Measurements from ENCODE around the gene SMIM31. TPM values are rescaled to one million over a fixed set of nuclear protein-coding genes. Genes with fewer than 3 reads are reported as not detected.

The SMIM31 gene
- total RNA-seq, 1 donor from 2014 or later, result not detected

DNA sequence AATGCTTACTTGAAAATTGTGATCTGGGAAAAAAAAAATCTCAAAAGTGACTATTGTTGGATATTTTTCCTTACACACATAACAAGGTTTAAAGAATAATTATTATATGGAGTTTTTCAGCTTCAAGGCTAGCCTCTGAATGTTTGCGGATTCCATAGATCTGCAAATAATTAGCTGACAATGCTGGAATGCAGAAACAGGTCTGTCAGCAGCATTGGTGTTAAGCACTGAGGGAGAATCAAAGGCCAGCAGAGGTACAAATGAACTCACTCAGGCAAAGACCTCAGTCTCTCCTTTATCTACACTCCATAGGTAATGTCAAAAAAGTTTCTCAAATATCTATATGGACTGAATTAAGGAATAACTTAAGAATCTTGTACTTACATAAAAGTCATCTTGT, 35.1 kb downstream of the SMIM31 start:
- DNase-seq, result no peak

DNA sequence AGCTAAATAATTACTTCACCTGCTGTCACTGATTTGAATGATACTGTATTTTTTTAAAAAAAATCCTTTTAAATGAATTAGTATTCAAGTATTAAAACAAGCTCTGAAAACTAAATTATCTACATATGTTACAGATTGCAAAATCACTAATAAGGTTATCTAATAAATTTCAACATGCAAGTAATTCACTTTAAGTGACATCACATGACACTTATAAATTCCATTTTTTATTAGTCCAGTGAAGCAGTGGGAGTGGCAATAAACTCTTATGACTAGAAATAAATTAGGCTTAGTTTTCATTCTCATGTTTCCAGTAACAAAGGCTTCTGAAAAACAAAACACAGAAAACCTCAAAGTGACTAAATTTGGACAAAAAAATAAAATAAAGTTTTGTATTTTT, 36.3 kb downstream of the SMIM31 start:
- DNase-seq, result no peak

DNA sequence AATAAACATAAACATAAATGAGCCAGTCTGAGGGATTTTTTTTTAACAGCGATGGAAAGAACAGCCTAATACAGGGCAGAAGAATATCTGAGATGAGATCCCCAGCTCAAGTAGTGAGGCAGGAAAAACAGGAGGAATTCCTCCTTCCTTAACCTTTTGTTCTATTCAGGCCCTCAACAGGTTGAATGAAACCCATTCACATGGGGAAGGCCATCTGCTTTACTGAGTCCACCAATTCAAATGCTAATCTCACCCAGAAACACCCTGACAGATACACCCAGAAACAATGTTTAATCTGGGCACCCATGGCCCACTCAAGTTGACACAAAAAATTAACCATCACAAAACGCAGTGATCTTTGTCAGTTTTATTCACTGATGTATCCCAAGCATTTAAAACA, 45.5 kb downstream of the SMIM31 start:
- DNase-seq, result no peak

DNA sequence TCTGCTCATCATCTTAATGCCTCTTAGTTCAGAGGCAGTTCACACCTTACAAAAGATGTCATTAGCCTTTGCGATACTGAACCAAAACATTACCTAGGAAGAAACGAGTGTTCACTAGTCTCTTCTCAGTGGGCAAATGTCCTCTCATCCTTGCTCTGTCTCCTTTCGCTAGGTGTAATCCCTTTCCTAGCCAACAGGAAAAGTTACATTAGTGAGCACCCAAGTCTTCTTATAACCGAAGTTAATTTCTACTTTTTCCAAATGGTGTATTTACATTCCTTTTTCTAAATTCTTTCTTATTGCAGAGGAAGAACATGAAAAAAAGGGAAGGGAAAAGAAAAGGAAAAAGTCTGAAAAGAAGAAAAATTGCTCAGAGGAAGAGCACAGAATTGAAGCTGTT, 46.9 kb downstream of the SMIM31 start:
- no peak for DNase-seq

DNA sequence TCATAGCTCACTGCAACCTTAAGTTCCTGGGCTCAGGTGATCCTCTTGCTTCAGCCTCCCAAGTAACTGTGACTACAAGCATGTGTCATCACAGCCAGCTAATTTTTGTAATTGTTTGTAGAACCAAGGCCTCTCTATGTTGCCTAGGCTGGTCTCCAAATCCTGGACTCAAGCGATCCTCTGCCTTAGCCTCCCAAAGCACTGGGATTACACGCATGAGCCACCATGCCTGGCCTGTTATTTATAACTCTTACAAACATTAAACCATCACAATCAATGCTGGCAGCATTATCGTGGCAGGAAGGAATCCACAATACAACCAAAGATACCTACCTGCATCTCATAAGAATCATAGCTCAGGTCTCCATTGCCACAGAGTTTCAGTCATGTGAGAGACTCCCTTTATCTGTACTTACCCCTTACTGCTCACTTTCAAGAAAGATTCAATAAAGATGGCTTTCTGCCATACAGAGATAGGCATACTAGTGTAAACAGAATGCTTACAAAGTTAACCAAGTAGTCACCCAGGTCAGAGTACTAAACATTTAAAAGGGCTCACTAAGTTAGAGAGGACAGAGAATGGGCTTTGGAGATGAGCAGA, 48.5 kb downstream of the SMIM31 start:
- DNase-seq, result no peak

DNA sequence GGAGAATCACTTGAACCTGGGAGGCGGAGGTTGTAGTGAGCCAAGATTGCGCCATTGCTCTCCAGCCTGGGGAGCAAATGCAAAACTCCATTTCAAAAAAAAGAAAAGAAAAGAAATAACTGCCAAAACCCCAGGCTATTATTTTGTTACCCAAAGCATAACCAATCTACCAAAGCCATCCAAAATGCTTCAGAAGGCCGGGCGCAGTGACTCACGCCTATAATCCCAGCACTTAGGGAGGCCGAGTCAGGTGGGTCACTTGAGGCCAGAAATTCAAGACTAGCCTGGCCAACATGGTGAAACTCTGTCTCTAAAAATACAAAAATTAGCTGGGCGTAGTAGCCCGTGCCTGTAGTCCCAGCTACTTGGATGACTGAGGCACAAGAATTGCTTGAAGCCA, 49.8 kb downstream of the SMIM31 start:
- peak; percentile 27 for DNase-seq

DNA sequence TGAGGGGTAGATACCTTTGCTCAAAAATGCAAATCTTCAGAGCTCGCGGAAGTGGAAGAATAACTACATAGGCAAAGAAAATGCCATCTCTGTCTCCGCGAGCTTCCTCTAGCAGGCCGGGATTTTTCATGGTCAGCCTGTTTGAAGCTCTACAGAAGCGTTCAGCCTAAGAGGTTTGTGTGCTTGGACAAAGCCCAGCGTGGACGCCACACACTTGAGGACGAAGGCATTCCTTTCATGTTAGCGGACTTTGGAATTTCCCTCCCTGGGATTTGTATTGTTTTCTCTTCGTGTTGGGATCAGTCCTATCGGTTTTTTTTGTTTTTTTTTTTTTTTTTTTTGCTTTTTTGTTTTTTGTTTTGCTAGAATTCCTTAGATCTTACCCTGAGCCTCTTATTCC, 53.7 kb downstream of the SMIM31 start:
- no peak for DNase-seq

DNA sequence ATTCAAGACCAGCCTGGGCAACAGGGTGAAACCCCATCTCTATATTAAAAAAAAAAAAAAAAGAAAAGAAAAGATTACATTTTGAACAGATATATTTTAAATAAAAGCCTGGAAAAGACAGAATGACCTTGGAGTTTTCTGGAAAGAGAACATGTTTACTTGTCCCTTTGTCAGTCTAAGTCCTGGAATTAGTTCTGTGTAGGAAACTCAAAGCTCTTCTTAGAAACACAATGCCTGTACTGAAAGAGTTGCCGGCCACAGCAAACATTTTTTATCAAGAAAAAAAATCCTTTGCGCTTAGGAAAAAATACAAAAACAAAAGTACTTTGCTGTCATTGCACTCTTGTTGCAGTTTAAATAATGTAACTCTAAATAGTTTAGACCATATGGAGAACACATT, 59.6 kb downstream of the SMIM31 start:
- peak; percentile 3 for DNase-seq

DNA sequence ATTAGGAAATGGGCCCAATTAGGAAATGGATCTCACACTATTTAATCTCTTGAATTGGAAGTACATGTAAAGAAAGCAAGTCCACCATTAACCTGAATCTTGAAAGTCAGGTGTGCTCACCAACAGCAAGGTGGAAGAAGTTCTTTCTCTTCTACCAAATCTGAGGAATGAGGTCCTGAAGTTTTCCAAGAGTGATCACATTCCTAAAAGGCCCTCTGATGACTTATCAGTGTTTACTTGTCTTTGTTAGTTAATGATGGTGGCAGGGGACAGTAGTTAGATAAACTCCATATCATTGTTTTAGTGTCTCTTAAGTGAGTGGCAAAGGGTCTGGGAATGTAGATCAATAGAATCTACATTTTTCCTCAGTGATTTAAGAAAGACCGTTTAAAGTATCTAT, 61.8 kb downstream of the SMIM31 start:
- DNase-seq, result no peak

DNA sequence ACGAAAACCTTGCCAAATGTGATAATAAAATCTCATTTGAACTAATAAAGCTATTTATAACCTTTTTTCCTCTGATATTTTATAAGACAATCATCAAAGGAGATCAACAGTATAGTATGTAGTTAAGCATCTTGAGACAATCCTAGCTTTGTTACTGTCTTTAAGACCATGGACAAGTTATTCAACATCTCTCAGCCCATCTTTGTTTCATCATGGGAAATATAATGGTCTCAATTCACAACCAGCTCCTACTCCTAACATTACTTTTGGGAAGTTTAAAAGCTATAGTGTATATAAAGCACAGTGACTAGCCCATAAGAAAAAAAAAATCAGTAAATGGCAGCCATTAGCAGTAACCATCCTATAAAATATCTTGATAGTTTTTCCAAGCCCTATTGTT, 65.4 kb downstream of the SMIM31 start:
- no peak for DNase-seq

DNA sequence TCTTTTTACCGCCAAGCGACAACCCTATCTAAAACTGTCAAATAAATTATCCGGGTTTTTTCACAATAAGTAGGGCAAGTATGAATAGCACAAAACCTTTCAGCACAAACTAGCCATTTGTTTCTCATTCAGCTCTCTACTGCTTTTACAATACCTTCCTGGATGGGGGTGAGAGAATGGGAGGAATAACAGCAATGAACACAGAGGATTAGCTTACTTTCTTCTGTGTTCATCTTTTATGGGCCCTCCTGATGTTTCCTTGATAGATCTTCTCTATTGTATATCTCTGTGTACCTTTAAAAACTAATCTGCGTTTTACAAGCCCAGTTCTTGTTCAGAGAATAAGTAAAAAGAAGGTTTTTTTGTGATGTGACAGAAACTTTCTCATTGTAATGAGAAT, 67.8 kb downstream of the SMIM31 start:
- no peak for DNase-seq

DNA sequence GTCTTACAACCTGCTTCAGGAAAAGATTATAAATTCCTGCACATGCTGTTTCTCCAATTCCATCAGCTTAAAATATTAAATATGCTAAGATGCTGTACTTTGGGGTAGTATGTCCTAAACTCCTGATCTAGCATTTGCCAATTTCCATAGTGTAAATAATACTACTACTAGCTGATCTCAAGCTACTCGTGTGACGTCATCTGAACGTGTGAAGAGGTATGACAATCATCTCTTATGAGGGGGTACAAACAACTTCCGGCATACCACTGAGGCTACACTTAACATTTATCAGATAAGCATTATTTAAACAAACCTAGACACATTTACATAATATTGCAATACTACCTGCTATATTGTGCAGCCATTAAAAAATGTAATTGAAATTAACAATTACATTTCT, 70.7 kb downstream of the SMIM31 start:
- no peak for DNase-seq

DNA sequence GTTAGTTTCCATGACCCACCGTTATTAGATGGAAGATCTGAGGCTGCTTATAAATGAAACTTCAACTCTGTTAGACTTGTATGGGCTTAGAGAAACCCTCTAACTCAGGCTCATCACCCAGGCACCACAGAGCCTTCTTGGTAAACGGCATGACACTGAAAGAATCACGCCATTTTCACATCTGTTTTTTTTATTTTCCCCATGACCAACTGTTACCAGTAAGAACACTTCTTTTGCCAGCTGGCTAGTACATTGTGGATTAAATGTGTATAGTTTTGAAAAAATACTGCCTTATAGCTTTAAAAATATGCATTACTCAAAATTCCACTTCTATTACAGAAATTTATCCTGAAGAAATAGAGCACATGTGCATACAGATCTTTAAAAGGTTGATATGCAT, 75.0 kb downstream of the SMIM31 start:
- no peak for DNase-seq

DNA sequence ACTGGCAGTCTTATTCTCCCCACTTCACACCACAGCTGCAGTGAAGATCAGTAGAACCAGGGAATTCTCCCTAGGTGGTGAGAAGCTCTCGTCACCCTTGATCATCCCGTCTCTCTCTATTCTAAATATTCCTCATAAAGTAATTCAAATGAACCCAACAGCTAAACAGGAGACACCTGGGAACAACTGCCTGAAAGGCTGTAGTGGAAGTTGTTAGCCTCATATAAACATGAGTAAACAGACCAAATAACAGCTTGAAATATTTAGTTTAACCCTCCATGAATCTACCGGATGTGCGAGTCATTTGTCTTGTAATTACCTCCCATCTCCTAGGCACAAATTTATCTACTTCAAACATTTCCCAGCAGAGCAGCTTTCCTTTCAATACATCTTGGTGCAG, 92.6 kb downstream of the SMIM31 start:
- DNase-seq, result peak; percentile 55

DNA sequence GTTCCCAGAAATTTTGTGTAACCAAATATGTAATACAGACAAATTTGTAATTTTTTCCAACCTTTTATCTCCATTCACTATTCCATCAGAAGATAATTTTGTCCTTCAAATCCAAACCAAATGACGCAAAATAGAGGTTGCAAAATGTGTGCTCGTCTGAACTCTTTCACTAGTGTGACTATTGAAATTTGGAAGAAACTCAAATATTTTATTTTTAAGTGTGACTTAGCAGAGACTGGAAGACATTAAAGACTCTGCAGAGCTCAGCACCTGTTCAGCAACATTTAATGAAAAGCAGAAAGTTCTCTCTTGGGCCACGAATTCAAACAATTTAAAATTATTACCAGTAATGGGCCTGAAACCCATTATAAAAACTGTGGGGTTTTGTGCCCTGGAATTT, 93.1 kb downstream of the SMIM31 start:
- DNase-seq, result peak; percentile 44

DNA sequence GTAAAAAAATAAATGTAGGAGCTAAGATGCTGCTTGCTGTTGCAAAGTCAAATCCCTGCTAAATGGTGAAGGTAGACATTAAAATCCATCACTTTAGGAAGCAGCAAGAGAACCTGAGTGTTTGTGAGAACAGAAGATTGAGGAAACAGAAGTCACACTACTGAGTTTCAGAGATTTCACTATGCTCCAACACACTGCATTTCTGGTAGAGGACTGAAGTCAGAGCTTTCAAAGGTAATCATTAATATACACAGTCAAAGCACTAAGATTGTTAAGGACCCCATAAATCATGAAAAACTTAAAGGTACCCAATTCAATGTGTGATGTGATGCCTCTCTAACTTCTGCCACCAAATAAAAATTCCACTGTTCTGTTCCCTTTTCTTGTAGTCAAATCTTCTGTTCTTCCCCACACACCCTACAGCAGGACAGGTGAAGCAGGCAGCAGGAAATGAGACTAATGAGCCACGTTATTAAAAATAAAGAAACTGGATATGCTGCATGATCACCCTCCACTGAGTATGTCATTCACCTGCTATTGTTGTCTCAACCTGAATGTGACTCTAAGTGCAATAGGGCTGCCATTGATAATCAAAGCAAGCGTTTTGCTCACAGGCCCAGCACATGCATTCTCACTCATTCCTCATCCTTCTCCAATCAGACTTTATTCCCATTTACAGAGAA, 94.2 kb downstream of the SMIM31 start:
- no peak for DNase-seq

Small RNA genes within 50 kb of the gene (small RNA-seq; reads per million reads assigned to genes)
- gene RNU6-668P (ENCODE audit: low replicate concordance), result not detected

Other genes starting within 250 kb of the SMIM31 start
- gene APELA, start 123.0 kb downstream of the SMIM31 start, total RNA-seq, result not detected
- 4.2 TPM for gene TRIM61, start 223.5 kb downstream of the SMIM31 start, total RNA-seq

Measured in tongue (tissue), 3 donors.